Endothelial cell of umbilical vein (primary cell): ENCODE results near the gene NPM1. TPM values are rescaled to one million over a fixed set of nuclear protein-coding genes. Genes with fewer than 3 reads are reported as not detected.
"Not testable (repeated sequence)": the region's sequence is repeated elsewhere in the genome, so short reads cannot be mapped to it uniquely, and the experiment has no call there.

Experiments
- BruUV-seq: library from RNA; stranded (reverse); fragments of 400-500 nt; replicated peaks from 2 replicates; lab custom pipeline; 2021; lab: Mats Ljungman, UMichigan
- CTCF ChIA-PET: fragments of 300-600, 350-600 bp; sonication (Branson Sonifier 250); formaldehyde crosslinking; loops from one replicate; lab custom pipeline; 2021; ENCODE audit warnings: antibody characterized with exemption, inconsistent platforms; lab: Charles Lee
- POLR2A ChIA-PET: fragments of 300-600, 350-600 bp; sonication (Branson Sonifier 250); formaldehyde crosslinking; loops from one replicate; lab custom pipeline; 2021; ENCODE audit warnings: antibody characterized with exemption, inconsistent platforms; lab: Charles Lee
- DNase-seq: peaks from one replicate; pipeline ENCODE4 v3.0.0-alpha.2; 2011; ENCODE audit warnings: low read depth, low spot score
- FAIRE-seq: peaks from 2 replicates; lab custom pipeline; 2011; peaks lifted over from hg19 to GRCh38; lab: Jason Lieb, UNC
- H2AFZ ChIP-seq: 2 replicates; pipeline ENCODE4 v1.6.0; 2012; ENCODE audit warnings: low read depth, low read length, control low read depth, inconsistent platforms
- H3K27ac ChIP-seq: 2 replicates; pipeline ENCODE4 v1.5.1; 2011; ENCODE audit warnings: low read depth, mild to moderate bottlenecking, control low read depth, low read length, moderate library complexity; ENCODE audit not compliant: insufficient read depth
- H3K27me3 ChIP-seq, 2 experiments: 2 replicates each; pipeline versions ENCODE4 v1.6.0 to v1.6.1; 2011; ENCODE audit warnings: low read length in 2 of 2, mixed read lengths in 1 of 2; ENCODE audit not compliant: control insufficient read depth in 2 of 2, insufficient read depth in 2 of 2
- H3K36me3 ChIP-seq, 2 experiments: 2 replicates in 1 of 2; 3 replicates in 1 of 2; pipeline ENCODE4 v1.5.1; 2011; ENCODE audit warnings: low read length in 2 of 2, mild to moderate bottlenecking in 1 of 2, moderate library complexity in 1 of 2; ENCODE audit not compliant: control insufficient read depth in 2 of 2, insufficient read depth in 2 of 2; ENCODE audit errors: extremely low read depth in 1 of 2
- H3K4me1 ChIP-seq: 3 replicates; pipeline ENCODE4 v1.5.1; 2011; ENCODE audit warnings: mild to moderate bottlenecking, low read length; ENCODE audit not compliant: control insufficient read depth, insufficient read depth; ENCODE audit errors: extremely low read depth
- H3K4me2 ChIP-seq: 2 replicates; pipeline ENCODE4 v1.6.1; 2011; ENCODE audit warnings: low read length, control low read depth, mixed read lengths; ENCODE audit not compliant: insufficient read depth
- H3K4me3 ChIP-seq, 3 experiments: fragments of 200-600 bp in 1 of 3; sonication (generic), shearing (Covaris generic) in 1 of 3; replicated peaks in 1 of 3; 2 replicates each; pipeline ENCODE4 v1.5.1; 2011 to 2016; ENCODE audit warnings: control low read depth in 3 of 3, low read length in 3 of 3, mild to moderate bottlenecking in 2 of 3, inconsistent platforms in 1 of 3, low read depth in 1 of 3, moderate library complexity in 1 of 3; ENCODE audit not compliant: insufficient read depth in 1 of 3
- H3K79me2 ChIP-seq: 2 replicates; pipeline ENCODE4 v1.6.0; 2012; ENCODE audit warnings: low read length, inconsistent platforms; ENCODE audit not compliant: control insufficient read depth, insufficient read depth
- H3K9ac ChIP-seq: replicated peaks from 2 replicates; pipeline ENCODE3; 2011; ENCODE audit warnings: low read length, control low read depth; ENCODE audit not compliant: insufficient read depth; ENCODE audit errors: extremely low read depth
- H3K9me1 ChIP-seq: replicated peaks from 3 replicates; pipeline ENCODE4 v1.6.0; 2011; ENCODE audit warnings: mild to moderate bottlenecking, low read length; ENCODE audit not compliant: control insufficient read depth, insufficient read depth; ENCODE audit errors: extremely low read depth
- H3K9me3 ChIP-seq: replicated peaks from 2 replicates; pipeline ENCODE4 v1.5.1; 2012; ENCODE audit warnings: low read length, inconsistent platforms; ENCODE audit not compliant: control insufficient read depth, insufficient read depth
- H4K20me1 ChIP-seq: replicated peaks from 2 replicates; pipeline ENCODE3; 2011; ENCODE audit warnings: mild to moderate bottlenecking, low read length; ENCODE audit not compliant: control insufficient read depth, insufficient read depth; ENCODE audit errors: extremely low read depth
- CTCF ChIP-seq, 2 donors: IDR thresholded peaks; 1 replicate in 1 of 2; 2 replicates in 1 of 2; pipeline ENCODE4 v1.5.1; 2011; ENCODE audit warnings: low read length in 2 of 2, mild to moderate bottlenecking in 2 of 2, moderate library complexity in 2 of 2, control low read depth in 1 of 2, inconsistent platforms in 1 of 2, low read depth in 1 of 2; ENCODE audit not compliant: insufficient read depth in 1 of 2; ENCODE audit errors: extremely low read depth in 1 of 2
- EZH2 ChIP-seq: IDR thresholded peaks from 2 replicates; pipeline ENCODE4 v1.6.1; 2012; ENCODE audit warnings: borderline replicate concordance, low read depth, mild to moderate bottlenecking, moderate library complexity, low read length, inconsistent platforms; ENCODE audit not compliant: severe bottlenecking
- FOS ChIP-seq: IDR thresholded peaks from 2 replicates; pipeline ENCODE4 v1.6.1; 2011; ENCODE audit warnings: mild to moderate bottlenecking, low read length, moderate library complexity, borderline replicate concordance; ENCODE audit not compliant: insufficient read depth
- GATA2 ChIP-seq: IDR thresholded peaks from 2 replicates; pipeline ENCODE4 v1.7.0; 2011; ENCODE audit warnings: low read depth, mild to moderate bottlenecking, moderate library complexity, mixed read lengths, low read length; ENCODE audit not compliant: insufficient read length, insufficient read depth
- JUN ChIP-seq: IDR thresholded peaks from 2 replicates; pipeline ENCODE4 v1.6.1; 2011; ENCODE audit warnings: borderline replicate concordance, low read depth; ENCODE audit not compliant: insufficient read length, insufficient read depth
- MAX ChIP-seq: IDR thresholded peaks from 2 replicates; pipeline ENCODE4 v1.6.1; 2011; ENCODE audit not compliant: insufficient read depth, insufficient read length
- MYC ChIP-seq: IDR thresholded peaks from one replicate; pipeline ENCODE4 v1.6.1; 2011; ENCODE audit warnings: mild to moderate bottlenecking, low read depth, low read length
- POLR2A ChIP-seq: IDR thresholded peaks from 2 replicates; pipeline ENCODE4 v1.6.1; 2012; ENCODE audit warnings: low read depth, mild to moderate bottlenecking, control low read depth, low read length
- POLR2AphosphoS5 ChIP-seq: IDR thresholded peaks from 2 replicates; pipeline ENCODE4 v1.6.1; 2012; ENCODE audit warnings: low read depth, mild to moderate bottlenecking, control low read depth, low read length, moderate library complexity; ENCODE audit not compliant: insufficient read depth
- dilution Hi-C: fragments of 300-500 bp; cut with MboI; formaldehyde crosslinking; loops from one replicate; pipeline ENCODE4 v1.15.0; 2019; ENCODE audit warnings: low sequenced_read_pairs; ENCODE audit not compliant: extremely low pct_ligation_motif_present
- intact Hi-C: fragments of 100-400 bp; cut with micrococcal nuclease; formaldehyde crosslinking; loops from one replicate; pipeline ENCODE4 v1.10.0; 2022
- polyA plus RNA-seq, 4 experiments: library from polyadenylated mRNA; depleted of rRNA in 3 of 4; stranded (reverse) in 3 of 4; unstranded in 1 of 4; fragments of >200 nt; gene quantifications; 2 replicates each; pipeline versions ENCODE4 v1.2.1 to v1.2.3, GENCODE V29; 2011 to 2012; ENCODE audit warnings: missing spikeins in 1 of 4
- total RNA-seq: library from RNA; stranded (reverse); gene quantifications from 2 replicates; pipeline ENCODE4 v1.2.3, GENCODE V29; 2021

Gene NPM1
- total and polyA plus RNA-seq, 2 donors (not counting 3 experiments of a cell fraction or from before 2014, with no cell fraction given): 618 to 1,695 TPM

GRCh38 chr5:171395042-171395441 is 7.4 kb downstream of the NPM1 start:
- dilution Hi-C loops: no loop called here
- Histone ChIP-seq H3K4me2 (no peak overlapping the region), H4K20me1 (peaks cover 35% of the 10 kb centered on the region), H3K27me3 (no peaks in the 10 kb centered on the region), H3K4me1 (peaks cover 21% of the 10 kb centered on the region), H3K36me3 (peaks cover 28 to 47% of the 10 kb centered on the region in 2 experiments), H3K79me2 (peaks cover 100% of the 10 kb centered on the region), H3K9me1 (no peaks in the 10 kb centered on the region), H3K4me3 (no peak overlapping the region), H2AFZ (no peak overlapping the region), H3K9me3 (no peaks in the 10 kb centered on the region), H3K9ac (no peak overlapping the region), H3K27ac (no peak overlapping the region)
- intact Hi-C loops: no loop called here
- ChIA-PET CTCF (no interaction called here), POLR2A (no interaction called here)
- FAIRE-seq: no peak
- DNase-seq: no peak
- no peak for TF ChIP-seq POLR2AphosphoS5
- TF ChIP-seq MAX: no peak
- TF ChIP-seq FOS: no peak
- TF ChIP-seq MYC: no peak
- no peak for TF ChIP-seq CTCF (IDR thresholded peaks at IDR 0.05; ENCODE audit: extremely low read depth in 1 of 2, insufficient read depth in 1 of 2, low read depth in 1 of 2, low read length in 2 of 2)
- no peak for TF ChIP-seq GATA2
- TF ChIP-seq JUN: no peak
- no peak for TF ChIP-seq EZH2
- no peak for TF ChIP-seq POLR2A
- BruUV-seq: no TSS peak

- peaks cover 38 to 52% of the 10 kb centered on the region in 2 experiments for H3K36me3 ChIP-seq
Measured at GRCh38 chr5:171396583-171396982, 8.9 kb downstream of the NPM1 start.

More at GRCh38 chr5:171396583-171396982, 8.9 kb downstream of the NPM1 start:
- H3K4me2 ChIP-seq, H3K9me3 ChIP-seq, DNase-seq, H3K4me1 ChIP-seq, H2AFZ ChIP-seq, H3K27ac ChIP-seq, dilution Hi-C loops, POLR2A ChIA-PET, BruUV-seq, FAIRE-seq, H3K27me3 ChIP-seq, CTCF ChIA-PET, H3K9me1 ChIP-seq, H3K4me3 ChIP-seq, intact Hi-C loops, H3K9ac ChIP-seq: not testable (repeated sequence)
- Histone ChIP-seq H4K20me1 (peaks cover 28% of the 10 kb centered on the region), H3K79me2 (peaks cover 100% of the 10 kb centered on the region)
